LoVo (cell line): ENCODE measurements around the gene ZDHHC14.
A peak's percentile ranks its signal among the peaks of the same experiment; 100 is the strongest.
"Not testable (repeated sequence)": the region's sequence is repeated elsewhere in the genome, so short reads cannot be mapped to it uniquely, and the experiment has no call there.

Experiments
- DNase-seq: peaks from one replicate; pipeline ENCODE4 v3.0.0-alpha.2; 2016; ENCODE audit warnings: low spot score

Gene ZDHHC14

GRCh38 chr6:157407646-157408045 lies 26.7 kb downstream of the ZDHHC14 start:
- DNase-seq, result no peak

- not testable (repeated sequence) for DNase-seq
Observed at GRCh38 chr6:157408427-157408826, 27.4 kb downstream of the ZDHHC14 start.

- no peak for DNase-seq
Observed at GRCh38 chr6:157410045-157410444, 29.1 kb downstream of the ZDHHC14 start.

GRCh38 chr6:157411368-157411767 lies 30.4 kb downstream of the ZDHHC14 start:
- no peak for DNase-seq

- no peak for DNase-seq
Observed at GRCh38 chr6:157412791-157413190, 31.8 kb downstream of the ZDHHC14 start.

DNA sequence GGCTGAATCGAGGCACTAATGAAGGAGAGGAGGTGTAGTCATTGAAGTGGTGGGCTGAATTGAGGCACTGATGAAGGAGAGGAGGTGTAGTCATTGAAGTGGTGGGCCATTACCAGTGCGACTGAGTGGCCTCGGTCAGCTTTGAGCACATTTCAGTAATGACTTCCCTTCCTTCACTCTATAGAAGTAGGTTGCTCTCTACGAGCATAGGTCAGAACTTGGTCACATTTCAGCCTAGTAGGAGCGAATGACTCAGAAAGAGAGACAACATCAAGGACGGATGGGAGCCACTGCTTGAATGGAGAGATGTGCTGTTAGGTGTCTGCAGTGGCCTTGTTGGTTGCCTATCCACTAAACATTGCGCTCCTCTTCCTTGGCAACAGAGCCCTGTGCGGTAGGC lies 39.5 kb downstream of the ZDHHC14 start:
- no peak for DNase-seq

GRCh38 chr6:157424491-157425020 lies 43.6 kb downstream of the ZDHHC14 start:
- DNase-seq, result no peak

GRCh38 chr6:157427969-157428368 lies 47.0 kb downstream of the ZDHHC14 start:
- DNase-seq, result no peak

DNA sequence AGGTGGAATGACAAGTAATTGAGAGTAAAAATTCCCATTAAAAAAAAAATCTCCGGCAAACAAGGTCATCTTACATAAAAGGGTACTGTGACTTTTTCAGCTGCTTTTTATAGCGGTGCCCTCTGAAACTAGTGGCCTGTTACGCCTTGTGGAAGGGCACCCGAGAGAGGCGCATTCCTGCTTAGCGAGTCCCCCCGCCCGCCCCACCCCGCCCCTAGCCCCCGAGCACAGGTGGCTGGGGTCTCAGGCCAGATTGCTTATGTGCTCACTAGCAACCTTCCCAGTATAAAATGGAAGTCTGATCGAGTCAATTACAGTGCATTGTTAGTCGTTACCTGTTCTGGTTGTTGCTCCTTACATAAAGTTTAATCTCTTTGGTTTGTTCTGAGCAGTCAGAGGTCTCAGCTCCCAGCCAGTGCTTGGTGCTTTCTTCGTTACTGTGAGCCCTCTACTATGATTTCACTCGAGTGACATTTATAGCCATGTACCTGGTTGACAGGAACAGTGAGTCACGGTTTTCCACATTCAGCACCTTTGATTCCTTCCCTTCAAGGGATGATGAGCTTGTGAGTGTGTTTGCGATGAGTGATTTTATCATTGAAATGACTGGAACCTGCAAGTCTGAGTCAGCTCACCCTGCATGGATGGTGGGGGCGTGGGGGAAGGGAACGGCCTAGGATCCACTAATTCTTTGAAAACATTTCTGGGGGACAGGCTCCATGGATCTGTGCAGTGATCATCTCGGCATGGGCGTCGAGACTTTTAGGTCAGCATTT lies 47.6 kb downstream of the ZDHHC14 start:
- DNase-seq, result peak; percentile 67

- DNase-seq, result no peak
Observed at GRCh38 chr6:157429248-157429647, 48.3 kb downstream of the ZDHHC14 start.

DNA sequence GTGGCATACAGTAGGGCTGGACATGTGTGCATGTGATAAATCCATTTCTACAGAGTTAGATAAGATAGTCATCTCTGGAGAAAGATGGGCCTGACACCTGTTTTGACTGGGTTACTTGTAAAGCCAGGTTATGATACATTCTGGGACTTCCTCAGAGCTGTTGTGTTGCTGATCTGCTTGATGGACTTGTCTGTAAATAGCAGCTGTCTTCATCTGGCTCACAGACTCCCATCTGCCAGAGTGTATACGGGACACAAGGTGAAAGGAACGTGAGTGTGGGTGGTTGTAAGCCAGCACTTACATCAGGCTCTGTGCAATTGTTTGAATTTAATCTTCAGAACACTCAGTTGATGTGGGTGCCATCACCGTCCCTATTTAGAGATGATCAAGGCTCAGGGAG lies 49.8 kb downstream of the ZDHHC14 start:
- DNase-seq, result no peak

- DNase-seq, result no peak
Observed at GRCh38 chr6:157432231-157432891, 51.4 kb downstream of the ZDHHC14 start.

GRCh38 chr6:157432892-157433265 lies 51.9 kb downstream of the ZDHHC14 start:
- no peak for DNase-seq

GRCh38 chr6:157433678-157434081 lies 52.7 kb downstream of the ZDHHC14 start:
- no peak for DNase-seq

- DNase-seq, result no peak
Observed at GRCh38 chr6:157434349-157435033, 53.5 kb downstream of the ZDHHC14 start.

GRCh38 chr6:157436219-157436943 lies 55.4 kb downstream of the ZDHHC14 start:
- DNase-seq, result no peak

DNA sequence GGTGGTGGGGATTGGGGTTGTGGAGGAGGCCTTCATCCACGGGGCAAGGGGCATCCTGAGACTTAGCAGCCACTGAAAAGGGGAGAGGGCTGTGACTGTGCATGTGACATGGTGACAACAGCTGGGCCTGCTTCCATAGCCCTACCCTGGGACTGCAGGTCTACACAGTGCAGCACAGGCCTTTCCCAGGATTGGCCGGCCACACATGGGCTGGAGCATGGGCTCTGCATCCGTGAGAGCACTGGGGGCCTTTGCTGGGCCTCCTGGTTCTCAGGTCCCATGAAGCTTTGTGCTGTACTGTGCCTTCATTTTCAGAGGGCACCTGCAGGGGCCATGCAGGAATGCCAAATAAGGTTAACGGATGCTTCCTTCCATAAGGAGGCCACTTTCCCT lies 56.0 kb downstream of the ZDHHC14 start:
- DNase-seq, result no peak

- no peak for DNase-seq
Observed at GRCh38 chr6:157438611-157439111, 57.7 kb downstream of the ZDHHC14 start.

DNA sequence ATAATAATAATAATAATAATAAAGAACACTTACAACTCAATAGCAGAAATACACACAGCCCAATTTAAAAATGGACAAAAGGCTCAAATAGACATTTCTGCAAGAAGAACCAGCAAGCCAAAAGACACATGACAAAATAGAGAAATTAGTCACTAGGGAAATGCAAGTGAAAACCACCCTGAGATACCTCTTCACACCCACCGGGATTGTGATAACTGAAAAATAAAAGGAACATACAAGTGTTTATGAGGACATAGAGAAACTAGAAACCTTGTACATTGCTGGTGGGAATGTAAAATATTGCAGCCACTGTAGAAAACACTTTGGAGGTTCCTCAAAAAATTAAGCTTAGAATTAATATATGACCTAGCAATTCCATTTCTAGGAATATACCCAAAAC lies 59.2 kb downstream of the ZDHHC14 start:
- no peak for DNase-seq

GRCh38 chr6:157442291-157442690 lies 61.3 kb downstream of the ZDHHC14 start:
- DNase-seq, result no peak

GRCh38 chr6:157443066-157443800 lies 62.2 kb downstream of the ZDHHC14 start:
- no peak for DNase-seq
